HG02763 (cell line): ENCODE measurements around the gene SDHA.
"Not testable (repeated sequence)": the region's sequence is repeated elsewhere in the genome, so short reads cannot be mapped to it uniquely, and the experiment has no call there.

Experiments
- ATAC-seq: cut with Tn5 transposase; IDR thresholded peaks from one replicate; pipeline ENCODE4 v1.9.1; 2021; ENCODE audit warnings: mild to moderate bottlenecking, moderate library complexity; ENCODE audit not compliant: unreplicated experiment

SDHA gene

DNA sequence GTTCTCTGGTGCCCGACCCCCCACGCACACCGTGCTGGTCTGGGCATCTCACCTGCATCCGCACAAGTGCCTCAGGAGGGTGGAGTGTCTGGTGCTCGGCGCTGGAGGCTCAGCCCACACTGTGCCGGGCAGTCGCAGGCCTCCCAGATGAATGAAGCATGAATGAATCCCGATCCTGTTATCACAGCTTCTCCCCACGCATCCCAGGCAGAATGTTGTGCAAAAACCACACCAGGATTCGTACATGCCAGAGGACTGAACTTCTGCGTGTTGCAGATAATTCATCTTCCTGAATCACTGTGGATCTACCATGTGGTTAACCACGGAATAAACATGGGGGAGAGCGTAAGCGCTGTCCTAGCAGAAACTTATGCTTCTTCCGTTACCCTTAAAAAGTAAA lies 78.8 kb downstream of the SDHA start:
- ATAC-seq: not testable (repeated sequence)

GRCh38 chr5:297448-297847 lies 79.3 kb downstream of the SDHA start:
- ATAC-seq: not testable (repeated sequence)

DNA sequence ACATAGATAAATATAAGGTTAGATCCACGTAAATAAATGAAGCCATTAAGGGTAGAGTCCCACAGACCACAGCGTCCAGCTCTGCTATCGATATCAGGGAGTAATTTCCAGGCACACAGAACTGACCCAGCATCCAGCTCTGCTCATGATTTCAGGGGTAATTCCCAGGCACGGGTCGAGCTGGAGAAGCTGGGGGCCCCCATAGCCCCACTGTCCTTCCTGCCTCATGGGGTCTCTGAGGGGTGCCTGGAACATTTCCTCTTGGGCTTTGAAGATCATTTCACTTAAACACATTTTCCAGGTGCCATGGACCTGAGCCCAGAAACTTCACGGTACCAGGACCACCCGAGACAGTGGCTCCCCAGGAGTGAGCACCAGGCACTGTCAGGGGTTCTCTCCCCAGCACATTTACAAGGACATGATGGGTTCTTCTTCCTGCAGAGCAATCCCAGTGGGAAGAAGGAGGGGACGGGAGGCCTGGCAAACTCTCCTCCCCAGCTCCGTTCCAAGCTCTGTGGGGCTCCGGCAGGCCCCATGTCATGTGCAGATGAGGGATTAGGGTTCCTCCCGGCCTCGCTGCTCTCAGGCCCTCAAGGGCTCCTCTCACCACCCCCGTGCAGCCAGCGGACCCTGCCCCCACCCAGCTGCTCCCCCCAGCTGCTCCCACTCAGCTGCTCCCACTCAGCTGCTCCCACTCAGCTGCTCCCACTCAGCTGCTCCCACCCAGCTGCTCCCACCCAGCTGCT lies 80.0 kb downstream of the SDHA start:
- ATAC-seq: not testable (repeated sequence)

GRCh38 chr5:298737-299125 lies 80.6 kb downstream of the SDHA start:
- ATAC-seq: no peak

GRCh38 chr5:299921-300320 lies 81.8 kb downstream of the SDHA start:
- not testable (repeated sequence) for ATAC-seq

DNA sequence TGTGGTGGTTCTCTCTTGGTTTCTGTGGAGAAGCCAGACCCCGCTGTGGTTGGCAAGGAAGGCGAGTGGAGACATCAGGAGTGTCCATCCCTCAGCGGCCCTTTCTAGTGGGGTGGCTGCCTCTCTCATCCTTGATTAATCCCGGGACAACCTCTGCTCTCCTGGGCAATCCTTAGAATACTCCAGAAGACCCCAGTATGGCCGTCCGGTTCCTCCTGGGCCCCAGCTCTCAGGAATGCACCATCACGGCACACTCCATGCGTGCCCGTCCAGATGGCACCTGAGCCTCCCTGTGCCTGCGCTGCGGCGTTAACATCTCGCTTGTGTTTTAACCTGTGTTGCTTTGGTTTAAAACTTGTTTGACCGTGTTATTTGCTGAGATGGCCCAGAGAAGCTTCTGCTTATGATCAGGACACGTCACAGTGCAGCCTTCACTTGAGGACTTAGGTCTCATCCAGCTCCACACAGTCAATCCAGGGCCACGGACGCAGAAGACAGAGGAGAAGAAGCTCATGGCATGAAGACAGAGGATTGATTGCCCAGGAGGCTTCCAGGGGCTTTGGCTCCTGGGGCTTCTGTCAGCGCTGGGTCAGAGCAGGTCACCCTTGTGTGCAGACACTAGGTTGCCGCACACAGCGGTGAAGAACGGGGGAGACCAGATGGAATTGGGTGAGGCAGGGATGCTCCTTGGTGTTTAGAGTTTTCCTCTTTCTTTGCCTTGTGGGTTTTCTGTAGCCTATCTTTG lies 82.7 kb downstream of the SDHA start:
- ATAC-seq: not testable (repeated sequence)

GRCh38 chr5:302416-302815 lies 84.3 kb downstream of the SDHA start:
- not testable (repeated sequence) for ATAC-seq

- no peak for ATAC-seq
Observed at GRCh38 chr5:302966-303365, 84.8 kb downstream of the SDHA start.

GRCh38 chr5:303741-304140 lies 85.6 kb downstream of the SDHA start:
- not testable (repeated sequence) for ATAC-seq

GRCh38 chr5:305050-305449 lies 86.9 kb downstream of the SDHA start:
- ATAC-seq: no peak

GRCh38 chr5:305459-305858 lies 87.3 kb downstream of the SDHA start:
- ATAC-seq: no peak

- ATAC-seq: no peak
Observed at GRCh38 chr5:306011-306805, 88.1 kb downstream of the SDHA start.
